Skeletal muscle tissue (tissue), 4 donors: ENCODE results near the gene MFSD12. TPM values are rescaled to one million over a fixed set of nuclear protein-coding genes. Genes with fewer than 3 reads are reported as not detected.

ENCODE experiments used
- H3K27ac ChIP-seq: one replicate; pipeline ENCODE4 v1.7.0; 2013; ENCODE audit warnings: mild to moderate bottlenecking, low read depth, low read length, inconsistent platforms
- H3K27me3 ChIP-seq, 3 donors: one replicate each; pipeline ENCODE4 v1.7.0; 2013; ENCODE audit warnings: low read length in 3 of 3; ENCODE audit not compliant: control insufficient read depth in 3 of 3, insufficient read depth in 3 of 3
- H3K36me3 ChIP-seq, 3 donors: one replicate each; pipeline ENCODE4 v1.7.0; 2013; ENCODE audit warnings: low read length in 3 of 3; ENCODE audit not compliant: control insufficient read depth in 3 of 3, insufficient read depth in 3 of 3
- H3K4me1 ChIP-seq, 3 donors: one replicate each; pipeline ENCODE4 v1.7.0; 2013; ENCODE audit warnings: low read length in 3 of 3, mild to moderate bottlenecking in 3 of 3; ENCODE audit not compliant: control insufficient read depth in 3 of 3, insufficient read depth in 3 of 3
- H3K4me3 ChIP-seq, 3 donors: one replicate each; pipeline ENCODE4 v1.7.0; 2013; ENCODE audit warnings: low read length in 3 of 3
- H3K9ac ChIP-seq, 3 donors: one replicate each; pipeline ENCODE4 v1.7.0; 2013; ENCODE audit warnings: low read length in 3 of 3, mild to moderate bottlenecking in 3 of 3, moderate library complexity in 2 of 3, low read depth in 1 of 3
- H3K9me3 ChIP-seq, 3 donors: one replicate each; pipeline ENCODE4 v1.7.0; 2013; ENCODE audit warnings: low read length in 3 of 3; ENCODE audit not compliant: control insufficient read depth in 3 of 3
- total RNA-seq: library from RNA; depleted of rRNA; stranded (reverse); fragments of >200 nt; gene quantifications from one replicate; pipeline ENCODE4 v1.2.3, GENCODE V29; 2014
- donor health status: Osteomylitis.

The MFSD12 gene
- total RNA-seq, 1 donor from 2014 or later = 18.8 TPM

- H3K27ac ChIP-seq = peak overlapping the region; percentile 64
- no peaks in the 10 kb centered on the region for H3K27me3 ChIP-seq
- H3K9ac ChIP-seq = peak overlapping the region in 1 of 3 donors; percentile 50
- peaks cover 26 to 39% (median 28%) of the 10 kb centered on the region in 3 donors for H3K4me1 ChIP-seq
- H3K36me3 ChIP-seq = peaks cover 3 to 7% (median 5%) of the 10 kb centered on the region in 3 donors
- no peaks in the 10 kb centered on the region for H3K9me3 ChIP-seq
- no peak overlapping the region for H3K4me3 ChIP-seq
Measured at GRCh38 chr19:3516675-3517207, 40.6 kb downstream of the MFSD12 start.

- H3K4me1 ChIP-seq = peaks cover 27 to 44% (median 28%) of the 10 kb centered on the region in 3 donors
- no peaks in the 10 kb centered on the region for H3K9me3 ChIP-seq
Measured at GRCh38 chr19:3515891-3516422, 41.4 kb downstream of the MFSD12 start.

GRCh38 chr19:3514930-3515329 is 42.5 kb downstream of the MFSD12 start:
- no peak overlapping the region for H3K9ac ChIP-seq
- no peaks in the 10 kb centered on the region for H3K9me3 ChIP-seq
- H3K4me1 ChIP-seq = peaks cover 27 to 44% (median 28%) of the 10 kb centered on the region in 3 donors
- no peak overlapping the region for H3K27ac ChIP-seq
- peaks cover under 1 to 8% (median 7%) of the 10 kb centered on the region in 3 donors for H3K36me3 ChIP-seq
- no peaks in the 10 kb centered on the region for H3K27me3 ChIP-seq
- H3K4me3 ChIP-seq = no peak overlapping the region

More at GRCh38 chr19:3515891-3516422, 41.4 kb downstream of the MFSD12 start:
- peaks cover 2 to 7% (median 7%) of the 10 kb centered on the region in 3 donors for H3K36me3 ChIP-seq
- H3K4me3 ChIP-seq = no peak overlapping the region
- no peaks in the 10 kb centered on the region for H3K27me3 ChIP-seq
- peak overlapping the region; percentile 64 for H3K27ac ChIP-seq
- H3K9ac ChIP-seq = peak overlapping the region in 1 of 3 donors; percentile 50

DNA sequence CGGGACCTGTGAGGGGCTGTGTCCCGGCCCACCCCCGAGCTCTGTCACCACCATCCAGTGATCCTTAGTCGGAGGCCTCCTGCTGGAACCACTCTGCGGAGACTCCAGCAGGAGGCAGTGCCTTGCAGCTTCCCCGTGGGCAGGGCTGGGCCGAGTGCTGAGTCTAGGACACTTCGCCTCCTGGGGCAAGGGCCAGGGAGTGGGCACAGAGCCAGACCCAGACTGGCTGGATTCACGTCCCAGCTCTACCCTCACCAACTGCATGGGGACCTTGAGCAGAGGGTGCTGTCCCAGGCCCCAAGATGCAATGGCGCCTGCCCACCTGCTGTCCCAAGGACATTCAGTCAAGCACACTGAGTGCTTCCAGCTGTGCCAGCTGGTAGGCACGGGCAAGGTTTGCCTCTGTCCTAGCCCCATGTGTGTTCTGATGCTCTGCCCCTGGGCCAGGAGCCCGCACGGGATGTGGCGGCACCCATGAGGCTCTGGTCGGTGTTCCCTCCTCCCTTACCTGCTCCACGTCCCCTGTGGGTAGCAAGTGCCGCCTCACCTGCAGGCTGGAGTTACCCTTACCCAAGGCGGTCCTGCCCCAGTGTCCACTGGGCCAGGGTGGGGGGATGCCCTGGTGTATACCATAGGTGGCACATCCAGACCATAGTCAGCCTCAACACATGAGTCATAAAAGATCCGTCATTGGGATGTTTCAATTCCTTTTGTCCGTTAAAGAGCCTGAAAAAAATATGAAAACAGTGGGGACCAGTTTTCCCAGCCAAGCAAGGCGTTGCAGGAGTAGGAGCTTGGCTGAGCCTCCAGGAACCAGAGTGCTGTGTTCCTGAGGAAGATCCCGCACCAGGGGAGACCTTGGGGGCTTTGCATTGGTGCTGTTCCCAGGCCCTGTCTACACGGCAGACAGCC is 43.9 kb downstream of the MFSD12 start:
- no peaks in the 10 kb centered on the region for H3K27me3 ChIP-seq
- no peak overlapping the region for H3K27ac ChIP-seq
- H3K9ac ChIP-seq = peak overlapping the region in 1 of 3 donors; percentile 25
- H3K36me3 ChIP-seq = peaks cover 2 to 8% (median 8%) of the 10 kb centered on the region in 3 donors
- H3K4me1 ChIP-seq = peaks cover 27 to 54% (median 28%) of the 10 kb centered on the region in 3 donors
- H3K9me3 ChIP-seq = no peaks in the 10 kb centered on the region
- H3K4me3 ChIP-seq = no peak overlapping the region

DNA sequence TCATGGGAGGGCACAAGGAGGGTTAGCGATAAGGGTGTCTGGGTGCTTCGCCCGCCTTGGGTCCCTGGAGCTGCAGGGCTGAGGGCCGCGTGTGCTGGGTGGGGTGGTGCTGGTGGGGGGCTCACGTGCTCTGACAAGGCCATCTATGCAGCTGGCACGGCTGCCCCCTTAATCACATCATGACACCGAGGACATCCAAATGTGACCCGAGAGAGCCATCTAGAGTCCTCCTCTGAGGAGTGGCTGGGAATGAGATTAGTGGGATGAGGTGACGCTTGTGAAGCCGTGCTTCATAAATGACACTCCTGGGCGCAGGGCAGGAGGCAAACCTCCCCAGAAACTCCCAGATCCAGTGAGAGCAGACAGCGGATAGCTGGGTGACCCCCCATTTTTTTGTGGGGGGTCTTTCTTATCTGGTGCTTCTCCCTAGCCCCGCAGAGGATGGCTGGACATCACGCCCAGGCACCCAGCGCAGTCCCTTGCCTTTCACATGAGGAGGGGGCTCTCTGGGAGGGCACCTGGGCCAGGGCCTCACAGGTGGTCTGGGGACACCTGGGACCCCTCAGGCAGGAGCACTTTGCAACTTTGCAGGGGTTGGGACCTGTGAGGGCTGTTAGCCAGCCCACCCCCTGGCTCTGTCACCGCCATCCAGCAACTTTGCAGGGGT is 44.7 kb downstream of the MFSD12 start:
- Histone ChIP-seq H3K27ac (no peak overlapping the region), H3K4me3 (no peak overlapping the region), H3K4me1 (peaks cover 29 to 56% (median 30%) of the 10 kb centered on the region in 3 donors), H3K9ac (peak overlapping the region in 1 of 3 donors; percentile 25), H3K9me3 (no peaks in the 10 kb centered on the region), H3K36me3 (peaks cover 2 to 8% (median 8%) of the 10 kb centered on the region in 3 donors), H3K27me3 (no peaks in the 10 kb centered on the region)

GRCh38 chr19:3511506-3512251 is 45.7 kb downstream of the MFSD12 start:
- H3K4me1 ChIP-seq = peaks cover 30 to 61% (median 34%) of the 10 kb centered on the region in 3 donors
- H3K9ac ChIP-seq = peak overlapping the region in 1 of 3 donors; percentile 8
- H3K4me3 ChIP-seq = no peak overlapping the region
- H3K27ac ChIP-seq = no peak overlapping the region
- no peaks in the 10 kb centered on the region for H3K27me3 ChIP-seq
- no peaks in the 10 kb centered on the region for H3K9me3 ChIP-seq
- peaks cover 2 to 8% (median 8%) of the 10 kb centered on the region in 3 donors for H3K36me3 ChIP-seq

GRCh38 chr19:3510727-3511126 is 46.7 kb downstream of the MFSD12 start:
- Histone ChIP-seq H3K27me3 (no peaks in the 10 kb centered on the region), H3K4me3 (no peak overlapping the region), H3K36me3 (peaks cover 2 to 8% (median 8%) of the 10 kb centered on the region in 3 donors), H3K27ac (no peak overlapping the region), H3K9me3 (no peaks in the 10 kb centered on the region), H3K4me1 (peaks cover 22 to 53% (median 27%) of the 10 kb centered on the region in 3 donors), H3K9ac (no peak overlapping the region)

- Histone ChIP-seq H3K27me3 (no peaks in the 10 kb centered on the region), H3K9me3 (no peaks in the 10 kb centered on the region), H3K9ac (no peak overlapping the region), H3K36me3 (peaks cover 2 to 8% (median 8%) of the 10 kb centered on the region in 3 donors), H3K27ac (no peak overlapping the region), H3K4me3 (no peak overlapping the region), H3K4me1 (peaks cover 24 to 58% (median 28%) of the 10 kb centered on the region in 3 donors)
Measured at GRCh38 chr19:3509566-3509989, 47.8 kb downstream of the MFSD12 start.
